Left ventricle myocardium superior (tissue), 1 donor: ENCODE measurements around the gene MPRIP. TPM values are rescaled to one million over a fixed set of nuclear protein-coding genes. Genes with fewer than 3 reads are reported as not detected.

Experiments
- ATAC-seq: fragments of 200-7000 bp; cut with Tn5 transposase; one replicate; pipeline ENCODE4 v1.9.1; 2020; ENCODE audit warnings: mild to moderate bottlenecking, moderate library complexity
- DNase-seq: peaks from one replicate; pipeline ENCODE4 v3.0.0-alpha.2; 2020
- intact Hi-C: fragments of 100-400 bp; cut with micrococcal nuclease; formaldehyde crosslinking; loops from one replicate; pipeline ENCODE4 v1.11.0; 2022
- total RNA-seq: library from RNA; stranded (reverse); fragmentation: NEBNext Ultra II Directional; extraction: Animal tissue kit (Norgen Biotek cat#: 25700); gene quantifications from one replicate; pipeline ENCODE4 v1.2.1, GENCODE V29; 2021
- donor health status: DM: no; HTN: yes; CAD: no; lungs with severe emphysema.

Gene MPRIP
- total RNA-seq, 1 donor from 2014 or later = 335 TPM

GRCh38 chr17:17077861-17078732 is 35.8 kb downstream of the MPRIP start:
- DNase-seq (no peak), ATAC-seq (no peak)
- intact Hi-C loops = no loop called here

GRCh38 chr17:17078832-17079231 is 36.6 kb downstream of the MPRIP start:
- no peak for DNase-seq
- intact Hi-C loops = no loop called here
- ATAC-seq = no peak

GRCh38 chr17:17079336-17079735 is 37.1 kb downstream of the MPRIP start:
- ATAC-seq = peak; percentile 63
- no peak for DNase-seq
- intact Hi-C loops = no loop called here

- ATAC-seq (peak; percentile 86), DNase-seq (peak; percentile 73)
- intact Hi-C loops = no loop called here
These were observed 37.5 kb downstream of the MPRIP start for GRCh38 chr17:17079761-17080160.

- no peak for DNase-seq
- intact Hi-C loops = no loop called here
- ATAC-seq = peak; percentile 10
These were observed 37.9 kb downstream of the MPRIP start for GRCh38 chr17:17080181-17080631.

- intact Hi-C loops = no loop called here
- ATAC-seq (no peak), DNase-seq (no peak)
These were observed 38.5 kb downstream of the MPRIP start for GRCh38 chr17:17080781-17081180.

- intact Hi-C loops = no loop called here
- ATAC-seq (no peak), DNase-seq (no peak)
These were observed 39.2 kb downstream of the MPRIP start for GRCh38 chr17:17081304-17081940.

- intact Hi-C loops = no loop called here
- DNase-seq = no peak
These were observed 40.6 kb downstream of the MPRIP start for GRCh38 chr17:17082878-17083277.

GRCh38 chr17:17084317-17084835 is 42.1 kb downstream of the MPRIP start:
- intact Hi-C loops = no loop called here
- DNase-seq (peak; percentile 11), ATAC-seq (no peak)

More at GRCh38 chr17:17082878-17083277, 40.6 kb downstream of the MPRIP start:
- ATAC-seq = no peak

- ATAC-seq (no peak), DNase-seq (peak; percentile 9)
- intact Hi-C loops = no loop called here
These were observed 42.7 kb downstream of the MPRIP start for GRCh38 chr17:17084941-17085340.

- intact Hi-C loops = no loop called here
- no peak for DNase-seq
These were observed 44.3 kb downstream of the MPRIP start for GRCh38 chr17:17086585-17086984.

GRCh38 chr17:17087424-17088015 is 45.3 kb downstream of the MPRIP start:
- intact Hi-C loops = no loop called here
- DNase-seq (peak; percentile 26), ATAC-seq (peak; percentile 87)

More at GRCh38 chr17:17086585-17086984, 44.3 kb downstream of the MPRIP start:
- no peak for ATAC-seq

GRCh38 chr17:17088086-17088485 is 45.8 kb downstream of the MPRIP start:
- intact Hi-C loops = no loop called here
- DNase-seq (peak; percentile 20), ATAC-seq (peak; percentile 16)

- intact Hi-C loops = no loop called here
- DNase-seq = no peak
- ATAC-seq = no peak
These were observed 46.6 kb downstream of the MPRIP start for GRCh38 chr17:17088541-17089525.

GRCh38 chr17:17089796-17090641 is 47.8 kb downstream of the MPRIP start:
- intact Hi-C loops = no loop called here
- ATAC-seq (no peak), DNase-seq (no peak)

GRCh38 chr17:17090642-17091103 is 48.4 kb downstream of the MPRIP start:
- ATAC-seq (no peak), DNase-seq (no peak)
- intact Hi-C loops = no loop called here

- DNase-seq = no peak
- no peak for ATAC-seq
- intact Hi-C loops = no loop called here
These were observed 49.0 kb downstream of the MPRIP start for GRCh38 chr17:17091276-17091675.
